GM18508 (cell line): ENCODE data around the gene ARHGEF11.
"Not testable (repeated sequence)": the region's sequence is repeated elsewhere in the genome, so short reads cannot be mapped to it uniquely, and the experiment has no call there.

Experiments
- ATAC-seq: cut with Tn5 transposase; IDR thresholded peaks from one replicate; pipeline ENCODE4 v1.9.1; 2021; ENCODE audit warnings: moderate number of reproducible peaks; ENCODE audit not compliant: insufficient read depth, unreplicated experiment

ARHGEF11 gene

DNA sequence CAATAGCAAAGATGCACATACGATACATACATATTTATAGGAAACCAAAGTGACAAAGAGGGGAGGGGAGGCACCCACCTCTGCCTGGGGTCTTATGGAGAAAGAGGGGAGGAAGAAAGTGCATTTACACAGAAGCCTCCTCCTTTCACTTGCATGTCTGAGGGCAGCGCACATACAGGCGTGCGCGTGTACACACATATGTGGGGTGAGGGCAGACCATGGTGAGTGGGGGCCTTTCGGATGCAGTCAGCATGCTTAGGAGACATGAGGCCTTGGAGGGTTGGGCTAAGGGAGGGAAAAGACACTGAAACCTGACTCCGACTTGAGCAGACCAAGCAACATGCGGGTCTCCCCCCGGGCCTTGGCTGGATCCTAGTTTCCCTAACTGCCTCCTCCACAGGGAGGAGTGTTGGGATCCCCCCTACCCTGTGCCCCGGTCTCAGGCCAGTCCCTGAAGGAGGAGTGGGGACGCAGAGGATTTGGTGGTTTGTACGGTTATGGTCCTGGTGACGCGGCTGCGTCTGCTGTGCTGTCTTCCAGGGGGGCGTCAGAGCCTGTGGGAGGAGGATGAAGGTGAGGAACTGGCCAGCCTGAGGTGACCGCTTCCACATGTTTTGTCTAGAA, 109.9 kb downstream of the ARHGEF11 start:
- no peak for ATAC-seq

- ATAC-seq, result no peak
These were observed 112.4 kb downstream of the ARHGEF11 start for GRCh38 chr1:156933136-156933535.

GRCh38 chr1:156931974-156932710, 113.4 kb downstream of the ARHGEF11 start:
- ATAC-seq, result no peak

DNA sequence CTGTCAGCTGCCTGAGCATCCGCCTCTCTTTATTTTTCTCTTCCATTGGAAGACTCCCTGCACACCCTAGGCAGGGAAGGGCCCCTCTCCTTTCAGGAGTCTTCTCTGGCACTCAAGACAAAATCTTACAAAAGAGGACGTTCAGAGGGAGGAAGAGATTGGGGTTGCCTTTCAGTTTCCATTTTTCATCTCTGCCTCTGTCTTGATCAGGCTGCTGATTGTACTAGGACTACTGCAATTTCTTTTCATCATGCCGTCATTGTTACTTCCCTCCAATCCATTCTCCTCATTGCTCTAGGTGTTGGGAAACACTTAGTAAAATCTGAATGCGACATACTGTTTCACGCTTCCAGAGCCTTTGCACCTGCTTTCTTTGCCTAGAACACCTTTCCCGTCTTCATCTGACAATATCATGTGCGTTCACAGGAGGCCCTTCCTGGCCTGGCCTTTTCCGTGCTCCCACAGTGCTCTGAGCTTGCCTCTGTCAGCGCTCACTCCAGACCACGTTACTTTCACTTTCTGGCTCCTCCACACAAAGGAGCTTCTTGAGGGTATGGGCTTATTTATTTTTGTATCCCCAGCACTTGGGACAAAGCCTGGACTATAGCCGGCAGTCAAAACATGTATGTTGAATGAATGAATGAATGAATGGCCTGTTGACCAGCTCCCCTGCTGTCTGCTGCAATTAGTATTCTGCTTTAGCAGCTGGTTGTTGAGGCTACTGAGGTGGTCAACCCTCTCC, 114.2 kb downstream of the ARHGEF11 start:
- ATAC-seq, result no peak

- ATAC-seq, result no peak
These were observed 115.1 kb downstream of the ARHGEF11 start for GRCh38 chr1:156930483-156930882.

DNA sequence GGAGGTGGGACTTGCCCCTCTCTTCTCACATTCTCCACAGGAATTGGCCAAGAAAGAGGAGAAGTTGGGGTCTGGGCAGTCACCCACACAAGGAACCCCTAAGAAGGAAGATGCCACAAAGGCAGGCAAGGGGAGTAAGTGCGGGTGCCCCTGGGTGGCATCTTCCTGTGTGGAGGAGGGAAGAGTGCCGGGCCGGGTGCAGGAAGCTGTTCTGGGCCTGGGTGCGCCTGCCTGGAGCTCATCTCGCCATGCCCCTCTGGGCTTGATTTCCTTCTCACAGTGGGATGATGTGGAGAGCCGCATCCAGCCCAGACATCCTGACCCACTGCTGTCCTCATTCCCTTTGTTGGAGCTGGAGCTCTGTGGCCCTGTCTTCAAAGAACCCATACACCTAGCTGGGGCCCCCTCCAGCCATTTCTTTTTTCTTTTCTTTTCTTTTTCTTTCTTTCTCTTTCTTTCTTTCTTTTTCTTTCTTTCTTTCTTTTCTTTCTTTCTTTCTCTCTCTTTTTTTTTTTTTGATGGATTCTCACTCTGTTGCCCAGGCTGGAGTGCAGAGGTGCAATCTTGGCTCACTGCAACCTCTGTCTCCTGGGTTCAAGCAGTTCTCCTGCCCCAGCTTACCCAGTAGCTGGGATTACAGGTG, 115.8 kb downstream of the ARHGEF11 start:
- no peak for ATAC-seq

DNA sequence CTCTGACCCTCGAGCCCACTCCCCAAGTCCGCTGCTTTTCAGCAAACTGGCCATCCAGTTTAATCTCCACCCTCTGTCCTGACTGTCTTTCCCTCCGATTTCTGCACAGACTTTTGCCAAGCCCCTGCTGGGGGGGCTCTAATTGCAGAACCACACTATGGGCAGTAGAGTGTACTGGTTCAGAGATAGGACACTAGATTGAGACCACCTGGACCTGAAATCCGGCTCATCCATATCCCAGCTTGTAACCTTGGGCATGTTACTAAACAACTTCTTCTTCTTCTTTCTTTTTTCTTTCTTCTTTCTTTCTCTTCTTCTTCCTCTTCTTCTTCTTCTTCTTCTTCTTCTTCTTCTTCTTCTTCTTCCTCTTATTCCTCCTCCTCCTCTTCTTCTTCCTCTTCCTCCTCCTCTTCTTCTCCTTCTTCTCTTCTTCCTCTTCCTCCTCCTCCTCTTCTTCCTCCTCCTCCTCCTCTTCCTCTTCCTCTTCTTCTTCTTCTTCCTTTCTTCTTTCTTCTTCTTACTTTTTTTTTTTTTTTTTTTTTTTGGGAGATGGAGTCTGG, 117.4 kb downstream of the ARHGEF11 start:
- ATAC-seq, result no peak

DNA sequence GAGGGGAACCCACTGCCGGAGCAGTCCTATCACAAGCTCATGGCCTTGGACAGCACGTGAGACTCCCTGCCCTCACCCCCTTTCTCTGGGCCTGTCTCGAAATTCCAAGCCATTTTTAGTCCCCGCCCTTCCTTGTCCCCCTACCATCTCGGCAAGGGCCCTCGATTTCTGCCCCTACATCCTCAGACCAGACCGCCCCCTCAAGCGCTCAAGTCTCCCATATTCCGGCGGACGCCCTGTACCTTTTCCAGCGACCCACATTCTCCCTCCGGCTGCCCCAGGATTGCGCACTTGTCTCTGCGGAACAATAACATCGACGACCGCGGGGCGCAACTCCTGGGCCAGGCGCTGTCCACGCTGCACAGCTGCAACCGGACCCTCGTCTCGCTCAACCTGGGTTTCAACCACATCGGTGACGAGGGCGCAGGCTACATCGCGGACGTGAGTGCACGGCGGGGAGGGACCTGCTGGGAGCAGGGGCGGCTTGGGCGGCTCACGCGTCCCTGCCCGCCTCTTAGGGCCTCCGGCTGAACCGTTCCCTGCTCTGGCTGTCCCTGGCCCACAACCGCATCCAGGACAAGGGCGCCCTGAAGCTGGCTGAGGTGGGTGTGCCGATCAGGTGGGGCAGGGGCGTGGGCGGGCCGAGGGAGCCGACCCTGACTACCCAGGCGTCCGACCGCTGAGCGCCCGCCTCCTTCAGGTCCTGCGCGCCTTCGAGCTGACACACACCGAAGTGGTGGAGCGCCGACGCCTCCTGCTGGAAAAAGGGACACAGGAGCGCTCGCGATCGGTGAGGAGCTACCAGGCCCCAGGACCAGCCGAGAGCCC, 118.1 kb downstream of the ARHGEF11 start:
- ATAC-seq, result no peak

DNA sequence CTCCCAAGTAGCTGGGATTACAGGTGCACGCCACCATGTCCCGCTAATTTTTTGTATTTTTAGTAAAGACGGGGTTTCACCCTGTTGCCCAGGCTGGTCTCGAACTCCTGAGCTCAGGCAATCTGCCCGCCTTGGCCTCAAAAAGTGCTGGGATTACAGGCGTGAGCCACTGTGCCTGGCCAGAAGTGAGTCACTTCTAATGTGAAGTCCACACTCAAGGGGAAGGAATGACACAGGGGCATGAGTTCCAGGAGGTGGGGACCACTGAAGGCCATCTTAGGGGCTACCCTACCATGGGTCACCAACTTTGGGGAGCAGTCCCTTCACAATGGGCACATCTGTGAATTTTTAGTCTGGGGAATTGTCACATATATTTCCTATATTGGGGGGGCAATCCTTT, 118.8 kb downstream of the ARHGEF11 start:
- not testable (repeated sequence) for ATAC-seq

DNA sequence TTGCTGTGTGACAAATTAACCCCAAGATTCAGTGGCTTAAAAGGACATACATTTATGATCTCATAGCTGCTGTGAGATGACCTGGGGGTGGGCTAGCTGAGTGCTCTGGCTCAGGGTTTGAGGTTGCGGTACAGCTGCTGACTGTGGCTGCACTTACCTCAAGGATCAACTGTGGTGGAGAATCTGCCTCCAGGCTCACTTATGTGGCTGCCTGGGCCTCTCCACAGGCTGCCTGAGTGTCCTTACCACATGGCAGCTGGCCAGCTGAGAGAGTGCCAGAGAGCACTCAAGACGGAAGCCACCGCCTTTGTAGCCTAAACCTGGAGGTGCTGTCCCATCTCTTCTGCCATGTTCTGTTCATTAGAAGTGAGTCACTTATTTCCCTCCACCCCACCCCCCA, 119.4 kb downstream of the ARHGEF11 start:
- no peak for ATAC-seq

- no peak for ATAC-seq
These were observed 120.2 kb downstream of the ARHGEF11 start for GRCh38 chr1:156925154-156926010.

DNA sequence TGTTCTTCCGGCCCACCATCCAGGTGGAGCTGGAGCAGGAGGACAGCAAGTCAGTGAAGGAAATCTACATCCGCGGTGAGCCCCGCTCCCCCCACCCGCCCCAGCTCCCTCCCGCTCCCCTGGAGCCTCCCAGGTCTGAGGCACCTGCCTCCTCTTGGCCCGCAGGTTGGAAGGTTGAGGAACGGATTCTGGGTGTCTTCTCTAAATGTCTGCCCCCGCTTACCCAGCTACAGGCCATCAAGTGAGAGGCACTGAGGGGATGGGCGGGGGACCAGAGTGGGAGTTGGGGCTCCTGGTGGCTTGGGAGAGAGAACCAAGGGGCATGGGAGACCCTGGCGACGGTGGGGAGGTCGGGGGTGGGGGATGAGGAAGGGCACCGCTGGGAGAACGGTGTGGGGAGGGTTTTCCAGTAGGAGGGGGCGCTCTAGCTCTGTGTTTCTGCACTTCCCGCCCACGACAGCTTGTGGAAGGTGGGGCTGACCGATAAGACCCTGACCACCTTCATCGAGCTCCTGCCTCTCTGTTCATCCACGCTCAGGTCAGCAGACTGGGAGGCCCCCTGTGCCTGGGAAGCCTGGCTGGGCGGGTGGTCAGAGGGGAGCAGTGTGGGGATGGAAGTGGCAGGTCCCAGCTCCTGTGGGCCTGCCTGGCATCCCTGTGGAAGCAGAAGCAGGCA, 120.9 kb downstream of the ARHGEF11 start:
- ATAC-seq, result no peak

DNA sequence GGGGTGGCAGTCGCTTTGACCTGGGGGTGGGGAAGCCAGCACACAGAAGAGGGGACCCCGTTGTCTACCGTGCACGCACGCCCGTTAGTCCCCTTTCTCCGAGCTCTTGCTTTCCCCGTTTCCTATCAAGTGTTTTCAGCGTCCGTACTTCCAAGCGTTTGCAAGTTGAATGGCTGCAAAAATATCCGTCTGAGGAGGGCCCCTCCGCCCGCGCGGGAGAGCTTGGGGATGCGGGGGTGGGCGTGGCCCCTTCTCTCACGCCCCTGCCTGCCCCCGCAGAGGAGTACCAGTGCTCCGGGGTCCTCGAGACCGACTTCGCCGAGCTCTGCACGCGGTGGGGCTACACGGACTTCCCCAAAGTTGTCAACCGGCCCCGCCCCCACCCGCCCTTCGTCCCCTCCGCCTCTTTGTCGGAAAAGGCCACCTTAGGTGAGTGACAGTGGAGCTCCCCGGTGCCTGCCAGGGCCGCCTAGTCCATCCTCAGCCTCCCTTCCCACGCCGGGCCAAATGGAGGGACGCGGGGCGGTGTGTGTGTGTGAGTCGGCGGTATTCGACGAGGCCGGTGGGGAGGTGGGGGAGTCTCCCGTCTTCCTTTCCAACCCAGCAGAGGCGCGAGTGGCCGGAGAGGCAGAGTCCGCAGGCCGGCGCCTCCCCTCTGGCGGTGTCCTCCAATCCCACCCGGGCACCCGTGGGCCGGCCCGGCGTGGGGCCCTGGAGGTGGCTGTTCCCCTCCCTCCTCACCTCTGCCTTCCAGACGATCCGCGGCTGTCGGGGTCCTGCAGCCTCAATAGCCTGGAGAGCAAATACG, 121.7 kb downstream of the ARHGEF11 start:
- ATAC-seq, result no peak

- ATAC-seq, result no peak
These were observed 122.4 kb downstream of the ARHGEF11 start for GRCh38 chr1:156922986-156923669.

- no peak for ATAC-seq
These were observed 124.5 kb downstream of the ARHGEF11 start for GRCh38 chr1:156921053-156921529.

DNA sequence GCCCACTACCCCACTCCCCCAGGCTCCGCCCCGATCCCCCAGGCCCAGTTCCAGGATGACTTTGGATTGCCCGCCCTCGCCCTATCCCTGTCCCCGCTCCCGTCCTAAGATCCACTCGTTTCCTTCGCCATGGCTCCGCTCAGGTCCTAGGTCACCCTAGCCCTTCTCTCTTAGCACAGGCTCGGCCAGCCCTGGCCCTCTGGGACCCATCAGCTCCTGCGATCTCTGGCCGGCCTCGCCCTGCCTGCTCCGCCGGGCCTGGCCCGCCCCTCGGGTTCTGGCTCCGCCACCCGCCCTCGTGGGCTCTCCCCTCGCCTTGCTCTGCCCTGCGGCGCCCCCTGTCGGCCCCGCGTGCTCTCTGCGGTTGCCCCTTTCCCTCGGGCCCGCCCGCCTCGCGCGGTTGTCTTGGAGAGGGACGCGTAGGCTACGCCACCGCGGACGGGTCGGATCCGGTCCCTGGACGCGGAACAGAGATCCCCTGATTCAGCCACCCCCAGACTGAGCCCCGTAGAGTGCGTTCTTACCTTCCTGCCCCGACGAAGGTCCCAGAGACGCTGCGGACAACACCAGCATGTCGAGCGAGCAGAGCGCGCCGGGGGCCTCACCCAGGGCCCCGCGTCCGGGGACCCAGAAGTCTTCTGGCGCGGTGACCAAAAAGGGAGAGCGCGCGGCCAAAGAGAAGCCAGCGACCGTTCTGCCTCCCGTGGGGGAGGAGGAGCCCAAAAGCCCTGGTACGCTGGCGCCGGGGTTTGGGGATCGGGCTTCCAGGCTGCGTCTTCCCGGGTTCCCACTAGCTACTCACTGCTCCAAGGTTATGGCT, 125.1 kb downstream of the ARHGEF11 start, which contains the start of gene LRRC71:
Gene LRRC71, plus strand, starts transcription at position 400 of the 820 bp plus-strand sequence. Its CDS starts 172 bp downstream, at position 572.
- ATAC-seq, result no peak
